ENCODE data around the gene KDM8.

DNA sequence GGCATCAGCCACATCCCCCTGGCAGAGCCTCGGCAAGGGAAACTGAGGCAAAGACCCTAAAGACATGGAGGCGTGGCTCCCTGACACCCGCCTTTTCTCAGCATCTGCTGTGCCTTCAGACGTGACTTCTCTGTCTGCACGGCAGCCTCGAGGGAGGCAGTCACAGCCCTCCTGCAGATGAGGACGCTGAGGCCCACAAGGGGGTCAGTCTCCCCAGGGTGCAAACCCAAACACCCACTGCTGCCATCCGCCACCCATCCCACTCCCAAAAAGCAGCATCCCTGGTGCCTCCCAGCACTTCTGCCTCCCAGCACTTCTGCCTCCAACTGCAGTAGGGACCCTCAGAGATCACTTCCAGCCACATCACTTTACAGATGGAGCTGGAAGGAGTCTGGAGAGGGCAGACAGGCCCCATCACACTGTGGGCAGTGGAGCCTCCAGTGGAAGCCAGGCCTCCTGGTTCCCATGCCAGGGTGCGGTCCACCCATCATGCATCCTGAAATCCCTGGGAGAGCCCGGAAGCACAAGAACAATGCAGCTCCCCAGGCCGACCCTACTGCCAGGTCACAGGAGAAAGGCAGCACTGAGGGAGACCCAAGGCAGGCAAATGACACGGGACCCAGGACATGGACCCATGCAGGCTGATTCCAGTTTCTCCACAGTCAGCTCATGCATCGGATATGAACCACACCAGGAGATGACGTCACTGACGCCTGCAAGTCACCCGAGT, 23.8 kb downstream of the KDM8 start:
- TF ChIP-seq, protein P1, sequence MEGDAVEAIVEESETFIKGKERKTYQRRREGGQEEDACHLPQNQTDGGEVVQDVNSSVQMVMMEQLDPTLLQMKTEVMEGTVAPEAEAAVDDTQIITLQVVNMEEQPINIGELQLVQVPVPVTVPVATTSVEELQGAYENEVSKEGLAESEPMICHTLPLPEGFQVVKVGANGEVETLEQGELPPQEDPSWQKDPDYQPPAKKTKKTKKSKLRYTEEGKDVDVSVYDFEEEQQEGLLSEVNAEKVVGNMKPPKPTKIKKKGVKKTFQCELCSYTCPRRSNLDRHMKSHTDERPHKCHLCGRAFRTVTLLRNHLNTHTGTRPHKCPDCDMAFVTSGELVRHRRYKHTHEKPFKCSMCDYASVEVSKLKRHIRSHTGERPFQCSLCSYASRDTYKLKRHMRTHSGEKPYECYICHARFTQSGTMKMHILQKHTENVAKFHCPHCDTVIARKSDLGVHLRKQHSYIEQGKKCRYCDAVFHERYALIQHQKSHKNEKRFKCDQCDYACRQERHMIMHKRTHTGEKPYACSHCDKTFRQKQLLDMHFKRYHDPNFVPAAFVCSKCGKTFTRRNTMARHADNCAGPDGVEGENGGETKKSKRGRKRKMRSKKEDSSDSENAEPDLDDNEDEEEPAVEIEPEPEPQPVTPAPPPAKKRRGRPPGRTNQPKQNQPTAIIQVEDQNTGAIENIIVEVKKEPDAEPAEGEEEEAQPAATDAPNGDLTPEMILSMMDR (IDR thresholded peaks at IDR 0.05; ENCODE audit: low read depth, low read length, missing input control): no peak
- no peak for TF ChIP-seq YY1 (IDR thresholded peaks at IDR 0.05)
- no peak for TF ChIP-seq EGR1 (IDR thresholded peaks at IDR 0.05; ENCODE audit: low read depth in 2 of 2)
- no peak for TF ChIP-seq MAX (IDR thresholded peaks at IDR 0.05)
- TF ChIP-seq RAD21 (IDR thresholded peaks at IDR 0.05): no peak
- no peak for TF ChIP-seq HNF4A (conservative IDR thresholded peaks at IDR 0.05)
- no peak for TF ChIP-seq REST (IDR thresholded peaks at IDR 0.05)
- TF ChIP-seq GABPA (IDR thresholded peaks at IDR 0.05 in 1 of 2, conservative IDR thresholded peaks at IDR 0.05 in 1 of 2): no peak
- TF ChIP-seq JUND (IDR thresholded peaks at IDR 0.05): no peak
- no peak for TF ChIP-seq TAF1 (conservative IDR thresholded peaks at IDR 0.05)
- no peak for TF ChIP-seq FOXA1 (IDR thresholded peaks at IDR 0.05)
- no peak for TF ChIP-seq FOXA2 (IDR thresholded peaks at IDR 0.05)
- no peak for TF ChIP-seq SP1 (IDR thresholded peaks at IDR 0.05)
- TF ChIP-seq ZBTB33 (IDR thresholded peaks at IDR 0.05): no peak
